CD14-positive monocyte (primary cell): ENCODE data around the gene RBMX. TPM values are rescaled to one million over a fixed set of nuclear protein-coding genes. Genes with fewer than 3 reads are reported as not detected.

ENCODE experiments used
- DNase-seq, 3 donors: peaks; one replicate each; pipeline ENCODE4 v3.0.0-alpha.2; 2011 to 2022
- H2AFZ ChIP-seq: 2 replicates; pipeline ENCODE4 v1.6.0; 2012; ENCODE audit warnings: mild to moderate bottlenecking, low read depth, low read length, inconsistent platforms; ENCODE audit not compliant: insufficient read depth, poor library complexity, severe bottlenecking
- H3K27ac ChIP-seq, 2 donors: 1 replicate in 1 of 2; 2 replicates in 1 of 2; pipeline ENCODE4 v1.5.1; 2012 to 2013; ENCODE audit warnings: low read length in 2 of 2, control low read depth in 1 of 2, inconsistent platforms in 1 of 2, low read depth in 1 of 2, mild to moderate bottlenecking in 1 of 2
- H3K27me3 ChIP-seq, 2 donors: one replicate each; pipeline versions ENCODE4 v1.6.0 to v1.6.1; 2011 to 2013; ENCODE audit warnings: low read length in 2 of 2; ENCODE audit not compliant: control insufficient read depth in 2 of 2, insufficient read depth in 2 of 2
- H3K36me3 ChIP-seq, 2 donors: replicated peaks in 1 of 2; 1 replicate in 1 of 2; 2 replicates in 1 of 2; pipeline versions ENCODE4 v1.5.1 to v1.6.1; 2012 to 2013; ENCODE audit warnings: low read length in 2 of 2, control low read depth in 1 of 2, inconsistent platforms in 1 of 2, mild to moderate bottlenecking in 1 of 2; ENCODE audit not compliant: insufficient read depth in 2 of 2, control insufficient read depth in 1 of 2
- H3K4me1 ChIP-seq, 2 donors: 1 replicate in 1 of 2; 2 replicates in 1 of 2; pipeline versions ENCODE4 v1.5.1 to v1.6.1; 2012 to 2013; ENCODE audit warnings: low read length in 2 of 2, control low read depth in 1 of 2, inconsistent platforms in 1 of 2, mild to moderate bottlenecking in 1 of 2, moderate library complexity in 1 of 2; ENCODE audit not compliant: insufficient read depth in 2 of 2, control insufficient read depth in 1 of 2
- H3K4me2 ChIP-seq: replicated peaks from 2 replicates; pipeline ENCODE3; 2012; ENCODE audit warnings: low read length, moderate library complexity, mild to moderate bottlenecking; ENCODE audit not compliant: poor library complexity, severe bottlenecking; ENCODE audit errors: extremely low read depth
- H3K4me3 ChIP-seq, 3 experiments: fragments of 200-600 bp in 1 of 3; sonication (generic) in 1 of 3; replicated peaks in 1 of 3; 1 replicate in 2 of 3; 2 replicates in 1 of 3; pipeline ENCODE4 v1.5.1; 2011 to 2013; ENCODE audit warnings: low read length in 3 of 3, mild to moderate bottlenecking in 3 of 3, control low read depth in 2 of 3, low read depth in 2 of 3, inconsistent platforms in 1 of 3, moderate library complexity in 1 of 3
- H3K79me2 ChIP-seq: 2 replicates; pipeline ENCODE4 v1.6.0; 2012; ENCODE audit warnings: mild to moderate bottlenecking, control low read depth, inconsistent platforms, low read length, moderate library complexity; ENCODE audit not compliant: insufficient read depth
- H3K9ac ChIP-seq: 2 replicates; pipeline ENCODE4 v1.6.0; 2017; ENCODE audit warnings: low read length, mild to moderate bottlenecking; ENCODE audit not compliant: insufficient read depth, poor library complexity, severe bottlenecking
- H3K9me3 ChIP-seq, 2 donors: replicated peaks in 1 of 2; 1 replicate in 1 of 2; 2 replicates in 1 of 2; pipeline versions ENCODE4 v1.5.1 to v1.6.1; 2012 to 2013; ENCODE audit warnings: low read length in 2 of 2, control low read depth in 1 of 2; ENCODE audit not compliant: control insufficient read depth in 1 of 2, insufficient read depth in 1 of 2
- H4K20me1 ChIP-seq: 2 replicates; pipeline ENCODE4 v1.6.0; 2012; ENCODE audit warnings: mild to moderate bottlenecking, low read length, control low read depth, moderate library complexity; ENCODE audit not compliant: insufficient read depth
- H3K27ac Mint-ChIP-seq, 7 donors: one replicate each; pipeline ENCODE4 v1.8.0; 2020; ENCODE audit warnings: mild to moderate bottlenecking in 7 of 7, mixed read lengths in 7 of 7, moderate library complexity in 6 of 7, inconsistent platforms in 2 of 7
- H3K27me3 Mint-ChIP-seq, 3 donors: one replicate each; pipeline ENCODE4 v1.8.0; 2021 to 2022; ENCODE audit warnings: low read depth in 3 of 3, mild to moderate bottlenecking in 3 of 3, mixed read lengths in 3 of 3, moderate library complexity in 3 of 3, inconsistent platforms in 1 of 3
- H3K36me3 Mint-ChIP-seq, 2 donors: one replicate each; pipeline ENCODE4 v1.8.0; 2020; ENCODE audit warnings: mixed read lengths in 2 of 2, inconsistent platforms in 1 of 2, mild to moderate bottlenecking in 1 of 2
- H3K4me1 Mint-ChIP-seq: one replicate; pipeline ENCODE4 v1.8.0; 2020; ENCODE audit warnings: mild to moderate bottlenecking, mixed read lengths
- H3K4me3 Mint-ChIP-seq, 2 donors: one replicate each; pipeline ENCODE4 v1.8.0; 2020; ENCODE audit warnings: mild to moderate bottlenecking in 2 of 2, mixed read lengths in 2 of 2, moderate library complexity in 1 of 2
- H3K9me3 Mint-ChIP-seq, 7 donors: one replicate each; pipeline ENCODE4 v1.8.0; 2020 to 2022; ENCODE audit warnings: mixed read lengths in 7 of 7, mild to moderate bottlenecking in 6 of 7, moderate library complexity in 6 of 7, inconsistent platforms in 2 of 7
- WGBS: methylation state at CpG from one replicate; pipeline ENCODE4 v1.1.5; 2013; ENCODE audit warnings: missing lambda C conversion rate; ENCODE audit not compliant: insufficient coverage; 5-methylcytosine and 5-hydroxymethylcytosine counted together
- intact Hi-C, 2 donors: fragments of 100-400 bp; cut with micrococcal nuclease; formaldehyde crosslinking; loops; one replicate each; pipeline versions ENCODE4 v1.15.0 to v1.15.1; 2023
- polyA plus RNA-seq, 3 donors: library from polyadenylated mRNA; depleted of rRNA in 1 of 3; unstranded in 2 of 3; stranded (reverse) in 1 of 3; fragments of 300-500 nt in 2 of 3; fragments of >200 nt in 1 of 3; fragmentation: Illumina TruSeq in 2 of 3; gene quantifications; 1 replicate in 2 of 3; 2 replicates in 1 of 3; pipeline ENCODE4 v1.2.3, GENCODE V29; 2012 to 2021
- TF ChIP-seq, protein P1 (sequence below): fragments of 200-600 bp; IDR thresholded peaks from one replicate; pipeline ENCODE4 v1.8.0; 2022; ENCODE audit warnings: antibody characterized with exemption, mild to moderate bottlenecking

RBMX gene
- polyA plus RNA-seq, 3 donors, result 97.3 to 121 (median 112) TPM

DNA sequence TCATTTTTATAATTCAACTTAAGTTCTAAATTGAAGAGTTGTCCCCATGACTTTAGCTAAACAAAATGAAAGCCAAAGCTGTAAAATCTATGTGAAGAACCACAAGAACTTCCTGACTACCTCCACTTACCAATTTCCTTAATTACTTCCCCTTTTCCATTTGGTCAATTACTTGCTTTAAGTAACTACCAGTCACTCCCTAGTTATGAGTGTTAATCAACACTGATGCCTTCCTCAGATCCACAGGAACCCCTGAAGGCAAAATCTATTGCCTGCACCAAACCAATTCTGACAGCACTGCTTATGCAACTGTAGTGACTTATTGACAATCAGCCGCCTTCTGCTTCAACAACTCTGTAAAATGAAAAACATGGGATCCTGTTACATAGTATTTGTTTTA, 10.5 kb downstream of the RBMX start:
- intact Hi-C loops, result no loop called here
- H3K9me3 ChIP-seq, result no peaks in the 10 kb centered on the region
- H3K27me3 Mint-ChIP-seq, result peaks cover 0 to 1% (median 0%) of the 10 kb centered on the region in 3 donors
- no CpG with 5 or more reads among the region's 1 CpG for WGBS
- H3K27me3 ChIP-seq, result no peaks in the 10 kb centered on the region
- peaks cover 22% of the 10 kb centered on the region for H4K20me1 ChIP-seq
- H3K27ac ChIP-seq, result no peak overlapping the region
- no peak overlapping the region for H2AFZ ChIP-seq
- H3K79me2 ChIP-seq, result peaks cover 19% of the 10 kb centered on the region
- no peaks in the 10 kb centered on the region for H3K9me3 Mint-ChIP-seq
- peak overlapping the region in 1 of 2 donors; percentile 12 for H3K4me3 Mint-ChIP-seq
- no peak overlapping the region for H3K4me2 ChIP-seq
- H3K9ac ChIP-seq, result no peak overlapping the region
- TF ChIP-seq, protein P1, sequence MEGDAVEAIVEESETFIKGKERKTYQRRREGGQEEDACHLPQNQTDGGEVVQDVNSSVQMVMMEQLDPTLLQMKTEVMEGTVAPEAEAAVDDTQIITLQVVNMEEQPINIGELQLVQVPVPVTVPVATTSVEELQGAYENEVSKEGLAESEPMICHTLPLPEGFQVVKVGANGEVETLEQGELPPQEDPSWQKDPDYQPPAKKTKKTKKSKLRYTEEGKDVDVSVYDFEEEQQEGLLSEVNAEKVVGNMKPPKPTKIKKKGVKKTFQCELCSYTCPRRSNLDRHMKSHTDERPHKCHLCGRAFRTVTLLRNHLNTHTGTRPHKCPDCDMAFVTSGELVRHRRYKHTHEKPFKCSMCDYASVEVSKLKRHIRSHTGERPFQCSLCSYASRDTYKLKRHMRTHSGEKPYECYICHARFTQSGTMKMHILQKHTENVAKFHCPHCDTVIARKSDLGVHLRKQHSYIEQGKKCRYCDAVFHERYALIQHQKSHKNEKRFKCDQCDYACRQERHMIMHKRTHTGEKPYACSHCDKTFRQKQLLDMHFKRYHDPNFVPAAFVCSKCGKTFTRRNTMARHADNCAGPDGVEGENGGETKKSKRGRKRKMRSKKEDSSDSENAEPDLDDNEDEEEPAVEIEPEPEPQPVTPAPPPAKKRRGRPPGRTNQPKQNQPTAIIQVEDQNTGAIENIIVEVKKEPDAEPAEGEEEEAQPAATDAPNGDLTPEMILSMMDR, result no peak
- peak overlapping the region in 2 of 7 donors; percentile 4 to 65 for H3K27ac Mint-ChIP-seq
- H3K36me3 ChIP-seq, result peaks cover 35 to 78% of the 10 kb centered on the region in 2 donors
- H3K4me3 ChIP-seq, result no peak overlapping the region
- peaks cover 7% of the 10 kb centered on the region for H3K4me1 Mint-ChIP-seq
- no peak for DNase-seq
- H3K4me1 ChIP-seq, result peaks cover 0 to 2% of the 10 kb centered on the region in 2 donors
- peaks cover 57 to 62% of the 10 kb centered on the region in 2 donors for H3K36me3 Mint-ChIP-seq

DNA sequence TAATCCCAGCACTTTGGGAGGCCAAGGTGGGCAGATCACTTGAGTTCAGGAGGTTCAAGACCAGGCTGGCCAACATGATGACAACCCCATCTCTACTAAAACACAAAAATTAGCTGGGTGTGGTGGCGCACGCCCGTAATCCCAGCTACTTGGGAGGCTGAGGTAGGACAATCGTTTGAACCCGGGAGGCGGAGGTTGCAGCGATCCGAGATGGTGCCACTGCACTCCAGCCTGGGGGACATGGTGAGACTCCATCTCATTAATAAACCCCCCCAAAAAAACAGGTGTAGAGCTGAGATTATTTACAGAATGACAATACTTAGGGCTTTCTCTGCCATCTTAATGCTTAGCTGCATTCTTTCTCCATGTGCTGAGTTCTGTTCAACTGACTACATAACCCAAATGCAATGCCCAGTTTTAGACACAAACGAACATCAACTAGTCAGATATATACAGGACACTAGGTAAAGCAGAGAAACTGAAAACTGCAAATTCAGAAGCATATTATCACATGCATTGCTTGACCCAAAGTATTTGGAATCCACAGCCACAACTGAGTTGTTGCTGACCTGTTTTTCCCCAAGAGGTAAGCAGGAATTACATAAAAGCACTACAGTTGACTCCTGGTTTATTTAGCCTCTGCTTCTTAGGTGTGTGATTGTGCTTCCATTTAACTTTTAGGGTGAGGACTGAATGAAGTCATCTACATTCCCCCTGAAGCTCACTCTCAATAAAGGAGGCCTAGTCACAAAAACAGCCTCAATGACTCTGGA, 12.1 kb downstream of the RBMX start:
- H3K27ac ChIP-seq, result no peak overlapping the region
- intact Hi-C loops, result no loop called here
- peaks cover 19% of the 10 kb centered on the region for H3K79me2 ChIP-seq
- TF ChIP-seq, protein P1, result no peak
- no peak overlapping the region for H3K27ac Mint-ChIP-seq
- H3K9me3 Mint-ChIP-seq, result no peaks in the 10 kb centered on the region
- peaks cover 0 to 2% of the 10 kb centered on the region in 2 donors for H3K4me1 ChIP-seq
- H3K4me3 ChIP-seq, result no peak overlapping the region
- no CpG with 5 or more reads among the region's 9 CpGs for WGBS
- H3K4me3 Mint-ChIP-seq, result no peak overlapping the region
- H4K20me1 ChIP-seq, result peaks cover 19% of the 10 kb centered on the region
- DNase-seq, result no peak
- H3K27me3 Mint-ChIP-seq, result peaks cover 0 to 1% (median 0%) of the 10 kb centered on the region in 3 donors
- no peaks in the 10 kb centered on the region for H3K27me3 ChIP-seq
- no peaks in the 10 kb centered on the region for H3K9me3 ChIP-seq
- no peak overlapping the region for H3K4me2 ChIP-seq
- no peak overlapping the region for H2AFZ ChIP-seq
- H3K36me3 ChIP-seq, result peaks cover 27 to 71% of the 10 kb centered on the region in 2 donors
- H3K36me3 Mint-ChIP-seq, result peaks cover 42 to 54% of the 10 kb centered on the region in 2 donors
- no peak overlapping the region for H3K9ac ChIP-seq
- peaks cover 7% of the 10 kb centered on the region for H3K4me1 Mint-ChIP-seq
